ENCODE results near the gene RBMS2. TPM values are rescaled to one million over a fixed set of nuclear protein-coding genes. Genes with fewer than 3 reads are reported as not detected.

RBMS2 gene
- total RNA-seq, 4 donors from 2014 or later = 31.6 to 49.4 (median 40.4) TPM

GRCh38 chr12:56600753-56601152, 79.1 kb downstream of the RBMS2 start:
- peaks cover 0 to 3% (median 0%) of the 10 kb centered on the region in 4 donors for H3K27me3 ChIP-seq
- H3K4me3 ChIP-seq = no peak overlapping the region
- WGBS = 93% methylated on average over 3 of the region's 6 CpGs
- H3K9me3 ChIP-seq = no peaks in the 10 kb centered on the region
- TF ChIP-seq, protein P1, sequence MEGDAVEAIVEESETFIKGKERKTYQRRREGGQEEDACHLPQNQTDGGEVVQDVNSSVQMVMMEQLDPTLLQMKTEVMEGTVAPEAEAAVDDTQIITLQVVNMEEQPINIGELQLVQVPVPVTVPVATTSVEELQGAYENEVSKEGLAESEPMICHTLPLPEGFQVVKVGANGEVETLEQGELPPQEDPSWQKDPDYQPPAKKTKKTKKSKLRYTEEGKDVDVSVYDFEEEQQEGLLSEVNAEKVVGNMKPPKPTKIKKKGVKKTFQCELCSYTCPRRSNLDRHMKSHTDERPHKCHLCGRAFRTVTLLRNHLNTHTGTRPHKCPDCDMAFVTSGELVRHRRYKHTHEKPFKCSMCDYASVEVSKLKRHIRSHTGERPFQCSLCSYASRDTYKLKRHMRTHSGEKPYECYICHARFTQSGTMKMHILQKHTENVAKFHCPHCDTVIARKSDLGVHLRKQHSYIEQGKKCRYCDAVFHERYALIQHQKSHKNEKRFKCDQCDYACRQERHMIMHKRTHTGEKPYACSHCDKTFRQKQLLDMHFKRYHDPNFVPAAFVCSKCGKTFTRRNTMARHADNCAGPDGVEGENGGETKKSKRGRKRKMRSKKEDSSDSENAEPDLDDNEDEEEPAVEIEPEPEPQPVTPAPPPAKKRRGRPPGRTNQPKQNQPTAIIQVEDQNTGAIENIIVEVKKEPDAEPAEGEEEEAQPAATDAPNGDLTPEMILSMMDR (IDR thresholded peaks at IDR 0.05) = no peak
- TF ChIP-seq POLR2AphosphoS5 (IDR thresholded peaks at IDR 0.05) = no peak
- peaks cover 79 to 100% (median 93%) of the 10 kb centered on the region in 4 donors for H3K36me3 ChIP-seq
- DNase-seq (ENCODE audit: extremely low spot score) = no peak
- H3K27ac ChIP-seq (replicated peaks in 1 of 4) = peak overlapping the region in 1 of 4 donors; percentile 23
- intact Hi-C loops (cut with DNase I) = no loop called here
- H3K4me1 ChIP-seq = peaks cover 6 to 9% (median 7%) of the 10 kb centered on the region in 4 donors

- Histone ChIP-seq H3K36me3 (peaks cover 85 to 100% (median 97%) of the 10 kb centered on the region in 4 donors), H3K27me3 (peaks cover 0 to 3% (median 0%) of the 10 kb centered on the region in 4 donors), H3K4me1 (peaks cover 6 to 9% (median 6%) of the 10 kb centered on the region in 4 donors), H3K4me3 (no peak overlapping the region), H3K9me3 (no peaks in the 10 kb centered on the region), H3K27ac (replicated peaks in 1 of 4) (no peak overlapping the region)
- 40% methylated on average over 1 of the region's 3 CpGs for WGBS
- DNase-seq (ENCODE audit: extremely low spot score) = no peak
- intact Hi-C loops (cut with DNase I) = no loop called here
- TF ChIP-seq POLR2A (IDR thresholded peaks at IDR 0.05; ENCODE audit: low read depth) (no peak), EP300 (IDR thresholded peaks at IDR 0.05) (no peak), POLR2AphosphoS5 (IDR thresholded peaks at IDR 0.05) (no peak)
- TF ChIP-seq, protein P1 (IDR thresholded peaks at IDR 0.05) = no peak
These were observed 79.9 kb downstream of the RBMS2 start for GRCh38 chr12:56601503-56601902.

DNA sequence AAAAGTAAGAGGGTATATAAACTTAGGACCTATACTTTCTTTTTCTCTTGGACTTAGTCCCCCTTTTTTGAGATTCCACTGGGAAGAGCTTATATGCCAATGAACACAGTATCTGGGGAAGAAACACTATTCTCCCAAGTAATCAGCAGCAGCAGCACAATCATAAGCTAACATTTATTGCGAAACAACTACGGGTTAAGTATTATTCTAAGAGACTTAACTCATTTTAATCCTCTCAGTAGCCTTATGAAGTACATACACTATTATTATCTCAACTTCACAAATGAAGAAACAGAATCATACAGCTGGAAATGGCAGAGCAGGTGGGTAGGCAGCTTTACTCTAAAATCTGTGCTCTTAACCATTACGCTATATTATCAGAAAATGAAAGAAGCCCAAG, 80.6 kb downstream of the RBMS2 start:
- Histone ChIP-seq H3K27me3 (peaks cover 0 to 3% (median 0%) of the 10 kb centered on the region in 4 donors), H3K36me3 (peaks cover 87 to 100% (median 99%) of the 10 kb centered on the region in 4 donors), H3K27ac (replicated peaks in 1 of 4) (no peak overlapping the region), H3K4me1 (peaks cover 0 to 2% (median under 1%) of the 10 kb centered on the region in 4 donors), H3K9me3 (no peaks in the 10 kb centered on the region), H3K4me3 (no peak overlapping the region)
- no peak for TF ChIP-seq POLR2AphosphoS5 (IDR thresholded peaks at IDR 0.05)
- 83% methylated on average over 3 of the region's 3 CpGs for WGBS
- no peak for DNase-seq (ENCODE audit: extremely low spot score)
- intact Hi-C loops (cut with DNase I) = no loop called here

DNA sequence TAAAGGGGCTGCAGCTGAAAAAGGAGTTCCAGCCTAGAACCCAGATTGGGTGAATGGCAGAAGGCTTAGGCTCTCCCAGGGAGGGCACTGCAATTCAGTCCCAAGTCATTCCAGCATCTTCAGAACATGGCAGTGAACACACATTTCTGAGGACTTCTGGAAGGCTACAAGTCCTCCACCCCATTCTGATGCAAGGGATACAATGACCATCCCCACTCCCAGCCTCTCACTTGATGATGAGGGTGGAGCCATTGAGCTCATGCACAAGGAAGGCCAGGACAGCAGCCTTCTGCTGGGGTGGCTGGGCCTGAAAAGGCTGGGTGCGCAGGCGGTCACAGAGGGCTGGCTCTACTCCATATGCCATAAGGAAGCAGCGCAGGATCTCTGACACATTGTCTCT, 82.7 kb downstream of the RBMS2 start:
- Histone ChIP-seq H3K27ac (replicated peaks in 1 of 4) (no peak overlapping the region), H3K36me3 (peaks cover 90 to 100% (median 100%) of the 10 kb centered on the region in 4 donors), H3K9me3 (no peaks in the 10 kb centered on the region), H3K4me1 (no peaks in the 10 kb centered on the region), H3K27me3 (no peaks in the 10 kb centered on the region), H3K4me3 (no peak overlapping the region)
- no peak for DNase-seq (ENCODE audit: extremely low spot score)
- WGBS = 100% methylated on average over 3 of the region's 3 CpGs
- TF ChIP-seq, protein P1 (IDR thresholded peaks at IDR 0.05) = no peak
- TF ChIP-seq POLR2AphosphoS5 (IDR thresholded peaks at IDR 0.05) (no peak), POLR2A (IDR thresholded peaks at IDR 0.05; ENCODE audit: low read depth) (no peak), EP300 (IDR thresholded peaks at IDR 0.05) (no peak)
- intact Hi-C loops (cut with DNase I) = no loop called here

DNA sequence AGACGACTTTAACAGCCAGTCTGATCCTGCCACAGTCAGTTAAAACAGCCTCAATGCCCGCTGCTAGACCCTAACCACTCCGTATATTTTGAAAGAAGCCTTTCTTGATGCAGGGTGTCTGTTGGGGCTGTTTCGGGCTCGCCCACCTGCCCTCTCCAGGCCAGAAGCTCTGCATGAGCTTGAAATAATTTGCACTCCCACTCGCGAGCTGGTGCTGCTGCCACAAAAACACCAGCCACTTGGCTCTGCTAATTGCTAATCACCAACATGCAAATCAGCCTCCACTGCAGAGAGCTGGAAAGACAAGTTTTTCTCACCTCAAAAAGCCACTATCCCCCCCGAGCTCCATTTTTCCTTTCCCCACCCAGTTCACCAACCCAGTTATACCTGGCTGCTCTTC, 93.0 kb downstream of the RBMS2 start:
- Histone ChIP-seq H3K4me1 (peaks cover 7 to 33% (median 20%) of the 10 kb centered on the region in 4 donors), H3K9me3 (no peaks in the 10 kb centered on the region), H3K27me3 (no peaks in the 10 kb centered on the region), H3K36me3 (peaks cover 79 to 91% (median 85%) of the 10 kb centered on the region in 4 donors), H3K27ac (replicated peaks in 1 of 4) (no peak overlapping the region), H3K4me3 (no peak overlapping the region)
- intact Hi-C loops (cut with DNase I) = no loop called here
- DNase-seq (ENCODE audit: extremely low spot score) = no peak
- WGBS = 86% methylated on average over 8 of the region's 8 CpGs
- TF ChIP-seq POLR2AphosphoS5 (IDR thresholded peaks at IDR 0.05) (no peak), EP300 (IDR thresholded peaks at IDR 0.05) (no peak), POLR2A (IDR thresholded peaks at IDR 0.05; ENCODE audit: low read depth) (no peak)
- TF ChIP-seq, protein P1 (IDR thresholded peaks at IDR 0.05) = no peak
